ENCODE results near the gene PPT2. TPM values are rescaled to one million over a fixed set of nuclear protein-coding genes. Genes with fewer than 3 reads are reported as not detected.

PPT2 gene
- total RNA-seq, 6 experiments from 2014 or later, result 15.9 to 21.7 (median 18.6) TPM

- H3K36me3 Mint-ChIP-seq (ENCODE audit: low read depth), result peaks cover 15% of the 10 kb centered on the region
- H3K4me3 Mint-ChIP-seq, result peak overlapping the region; percentile 96
- peak overlapping the region; percentile 99 for H3K27ac Mint-ChIP-seq
- no peak for DNase-seq
- peaks cover 54% of the 10 kb centered on the region for H3K4me1 Mint-ChIP-seq (ENCODE audit: low read depth)
- H3K27me3 Mint-ChIP-seq (ENCODE audit: insufficient read depth), result peaks cover 2% of the 10 kb centered on the region
- no peaks in the 10 kb centered on the region for H3K9me3 Mint-ChIP-seq
- TF ChIP-seq CTCF (IDR thresholded peaks at IDR 0.05), result no peak
Observed at GRCh38 chr6:32178547-32179440, 24.9 kb downstream of the PPT2 start.

- Mint-ChIP-seq H3K9me3 (no peaks in the 10 kb centered on the region), H3K36me3 (ENCODE audit: low read depth) (peaks cover 9% of the 10 kb centered on the region), H3K4me1 (ENCODE audit: low read depth) (peaks cover 43% of the 10 kb centered on the region), H3K27ac (no peak overlapping the region), H3K27me3 (ENCODE audit: insufficient read depth) (peaks cover 2% of the 10 kb centered on the region), H3K4me3 (peak overlapping the region; percentile 96)
- no peak for TF ChIP-seq CTCF (IDR thresholded peaks at IDR 0.05)
- DNase-seq, result no peak
Observed at GRCh38 chr6:32179766-32180405, 25.9 kb downstream of the PPT2 start.

GRCh38 chr6:32181148-32181702, 27.3 kb downstream of the PPT2 start:
- TF ChIP-seq CTCF (IDR thresholded peaks at IDR 0.05), result no peak
- no peak for DNase-seq
- Mint-ChIP-seq H3K27me3 (ENCODE audit: insufficient read depth) (peaks cover 4% of the 10 kb centered on the region), H3K9me3 (no peaks in the 10 kb centered on the region), H3K27ac (peak overlapping the region; percentile 45; the same call in 1 of the 2 replicates), H3K4me1 (ENCODE audit: low read depth) (peaks cover 49% of the 10 kb centered on the region), H3K36me3 (ENCODE audit: low read depth) (peaks cover 18% of the 10 kb centered on the region), H3K4me3 (no peak overlapping the region)

GRCh38 chr6:32181915-32182529, 28.1 kb downstream of the PPT2 start:
- no peaks in the 10 kb centered on the region for H3K9me3 Mint-ChIP-seq
- H3K36me3 Mint-ChIP-seq (ENCODE audit: low read depth), result peaks cover 22% of the 10 kb centered on the region
- peaks cover 4% of the 10 kb centered on the region for H3K27me3 Mint-ChIP-seq (ENCODE audit: insufficient read depth)
- no peak overlapping the region for H3K27ac Mint-ChIP-seq
- DNase-seq, result no peak
- H3K4me3 Mint-ChIP-seq, result no peak overlapping the region
- peaks cover 49% of the 10 kb centered on the region for H3K4me1 Mint-ChIP-seq (ENCODE audit: low read depth)
- no peak for TF ChIP-seq CTCF (IDR thresholded peaks at IDR 0.05)

GRCh38 chr6:32182555-32182981, 28.6 kb downstream of the PPT2 start:
- no peak for DNase-seq
- Mint-ChIP-seq H3K4me3 (no peak overlapping the region), H3K4me1 (ENCODE audit: low read depth) (peaks cover 49% of the 10 kb centered on the region), H3K27me3 (ENCODE audit: insufficient read depth) (peaks cover 4% of the 10 kb centered on the region), H3K27ac (no peak overlapping the region; the same call in 1 of the 2 replicates), H3K9me3 (no peaks in the 10 kb centered on the region), H3K36me3 (ENCODE audit: low read depth) (peaks cover 27% of the 10 kb centered on the region)
- TF ChIP-seq CTCF (IDR thresholded peaks at IDR 0.05), result no peak

Measured in HFFc6 (cell line).